Pancreas (tissue), 10 donors: ENCODE measurements around the gene GAD2. TPM values are rescaled to one million over a fixed set of nuclear protein-coding genes. Genes with fewer than 3 reads are reported as not detected.
A peak's percentile ranks its signal among the peaks of the same experiment; 100 is the strongest.

Experiments
- ATAC-seq, 4 donors: fragments of 200-7000 bp; cut with Tn5 transposase; one replicate each; pipeline versions ENCODE4 v1.8.0 to v1.9.1; 2020; ENCODE audit warnings: mild to moderate bottlenecking in 4 of 4, moderate library complexity in 4 of 4
- DNase-seq, 6 donors: peaks; one replicate each; pipeline ENCODE4 v3.0.0-alpha.2; 2020
- FAIRE-seq: peaks from 2 replicates; lab custom pipeline; 2012; peaks lifted over from hg19 to GRCh38; lab: Jason Lieb, UNC
- H3K27ac ChIP-seq, 4 donors: fragments of 200-600 bp; sonication (generic); 1 replicate in 3 of 4; 2 replicates in 1 of 4; pipeline versions ENCODE4 v1.5.0 to v1.8.0; 2020
- H3K27me3 ChIP-seq, 4 donors: fragments of 200-600 bp; one replicate each; pipeline ENCODE4 v1.8.0; 2021
- H3K36me3 ChIP-seq, 3 donors: fragments of 200-600 bp; sonication (generic) in 1 of 3; one replicate each; pipeline versions ENCODE4 v1.5.0 to v1.8.0; 2020 to 2021
- H3K4me1 ChIP-seq, 3 donors: fragments of 200-600 bp; one replicate each; pipeline ENCODE4 v1.8.0; 2021
- H3K4me3 ChIP-seq, 4 donors: fragments of 200-600 bp; sonication (generic) in 2 of 4; one replicate each; pipeline versions ENCODE4 v1.5.0 to v1.8.0; 2020 to 2021
- H3K9me3 ChIP-seq, 4 donors: fragments of 200-600 bp; one replicate each; pipeline ENCODE4 v1.8.0; 2021
- WGBS, 2 donors: extraction: QIAGEN DNeasy Blood & Tissue Kit; methylation state at CpG; one replicate each; pipeline ENCODE4 v1.1.7; 2013; 5-methylcytosine and 5-hydroxymethylcytosine counted together
- intact Hi-C, 3 donors: fragments of 100-400 bp; cut with DNase I; formaldehyde crosslinking; loops; one replicate each; pipeline versions ENCODE4 v1.11.1 to v1.14.2; 2022
- polyA plus RNA-seq, 2 donors: library from polyadenylated mRNA; stranded (reverse); fragments of 200-250 nt; gene quantifications; one replicate each; pipeline ENCODE4 v1.2.3, GENCODE V29; 2013
- total RNA-seq, 6 donors: library from RNA; stranded (reverse); fragmentation: NEBNext Ultra II Directional in 4 of 6; extraction: Animal tissue kit (Norgen Biotek cat#: 25700) in 4 of 6; gene quantifications; one replicate each; pipeline versions ENCODE4 v1.2.1 to v1.2.4, GENCODE V29; 2021 to 2023
- TF ChIP-seq, protein P1 (sequence below), 4 donors: fragments of 200-600 bp; sonication (generic) in 3 of 4; IDR thresholded peaks; one replicate each; pipeline versions ENCODE4 v1.5.0 to v1.8.0; 2021; ENCODE audit warnings: antibody characterized with exemption in 4 of 4
- donor health status: healthy with polysubstance abuse.
- donor health status: DM: no; HTN: no; CAD: no; lungs with moderate emphysema.
- donor health status: DM: no; HTN: no; CAD: no.
- donor health status: control.
- donor health status: control.
- donor health status: Bipolar disorder and iron deficiency.
- donor health status: DM: yes; HTN: yes; CAD: no.
- donor health status: DM: no; HTN: no; CAD: no.
- donor health status: DM: no; HTN: no; CAD: no.
- donor health status: DM: yes; HTN: yes; CAD: no.

The GAD2 gene
- total and polyA plus RNA-seq, 8 donors = 1.9 to 64.7 (median 8.6) TPM

DNA sequence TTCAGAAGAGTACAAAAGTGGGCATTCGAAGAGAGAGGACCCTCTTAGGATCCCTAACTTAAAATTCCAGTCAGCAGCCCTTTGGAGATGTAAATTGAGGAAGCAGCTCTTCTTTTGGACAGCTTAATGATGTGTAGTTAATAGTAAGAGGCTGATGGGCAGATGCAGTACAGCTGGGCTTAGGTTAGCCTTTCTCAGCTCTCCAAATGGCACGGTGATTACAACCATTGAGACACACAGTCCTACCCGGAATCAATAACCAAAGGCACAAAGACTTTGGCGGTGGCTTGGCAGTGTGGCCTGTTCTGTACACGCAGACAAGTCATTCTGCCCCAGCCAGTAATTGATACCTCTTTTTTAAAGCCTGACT lies 26.8 kb downstream of the GAD2 start:
- H3K4me3 ChIP-seq = no peak overlapping the region
- ATAC-seq (peak in 2 of 4 donors; percentile 37 to 50), FAIRE-seq (no peak), DNase-seq (no peak)
- no peaks in the 10 kb centered on the region for H3K36me3 ChIP-seq
- WGBS, 2 donors = 47 to 51% methylated on average over 5 of the region's 5 CpGs
- H3K27ac ChIP-seq = no peak overlapping the region
- H3K27me3 ChIP-seq = no peaks in the 10 kb centered on the region
- intact Hi-C loops = no loop called here
- TF ChIP-seq, protein P1, sequence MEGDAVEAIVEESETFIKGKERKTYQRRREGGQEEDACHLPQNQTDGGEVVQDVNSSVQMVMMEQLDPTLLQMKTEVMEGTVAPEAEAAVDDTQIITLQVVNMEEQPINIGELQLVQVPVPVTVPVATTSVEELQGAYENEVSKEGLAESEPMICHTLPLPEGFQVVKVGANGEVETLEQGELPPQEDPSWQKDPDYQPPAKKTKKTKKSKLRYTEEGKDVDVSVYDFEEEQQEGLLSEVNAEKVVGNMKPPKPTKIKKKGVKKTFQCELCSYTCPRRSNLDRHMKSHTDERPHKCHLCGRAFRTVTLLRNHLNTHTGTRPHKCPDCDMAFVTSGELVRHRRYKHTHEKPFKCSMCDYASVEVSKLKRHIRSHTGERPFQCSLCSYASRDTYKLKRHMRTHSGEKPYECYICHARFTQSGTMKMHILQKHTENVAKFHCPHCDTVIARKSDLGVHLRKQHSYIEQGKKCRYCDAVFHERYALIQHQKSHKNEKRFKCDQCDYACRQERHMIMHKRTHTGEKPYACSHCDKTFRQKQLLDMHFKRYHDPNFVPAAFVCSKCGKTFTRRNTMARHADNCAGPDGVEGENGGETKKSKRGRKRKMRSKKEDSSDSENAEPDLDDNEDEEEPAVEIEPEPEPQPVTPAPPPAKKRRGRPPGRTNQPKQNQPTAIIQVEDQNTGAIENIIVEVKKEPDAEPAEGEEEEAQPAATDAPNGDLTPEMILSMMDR (IDR thresholded peaks at IDR 0.05) = no peak
- no peaks in the 10 kb centered on the region for H3K9me3 ChIP-seq
- no peaks in the 10 kb centered on the region for H3K4me1 ChIP-seq

DNA sequence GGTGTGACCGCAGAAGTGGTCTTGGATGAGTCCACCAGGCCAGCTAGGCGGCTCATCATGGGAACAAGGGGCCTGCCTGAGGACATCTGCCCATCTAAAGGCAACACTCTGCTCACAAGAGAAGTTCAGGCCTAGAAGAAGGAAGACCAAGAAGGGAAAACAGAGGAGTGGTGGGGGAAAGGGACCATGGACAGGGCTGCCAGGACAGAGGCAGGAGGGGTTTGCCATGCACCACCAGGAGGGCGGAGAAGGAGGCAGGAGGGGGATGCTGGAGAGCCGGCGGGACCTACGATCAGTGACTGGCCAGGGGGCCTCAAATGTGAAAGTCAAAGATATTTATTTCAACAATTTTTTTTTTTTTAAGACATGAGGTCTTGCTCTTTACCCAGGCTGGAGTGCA lies 33.1 kb downstream of the GAD2 start:
- FAIRE-seq (no peak), DNase-seq (no peak), ATAC-seq (no peak)
- Histone ChIP-seq H3K36me3 (no peaks in the 10 kb centered on the region), H3K9me3 (no peaks in the 10 kb centered on the region), H3K4me3 (no peak overlapping the region), H3K27me3 (no peaks in the 10 kb centered on the region), H3K27ac (no peak overlapping the region), H3K4me1 (no peaks in the 10 kb centered on the region)
- WGBS, 2 donors = 78 to 79% methylated on average over 6 of the region's 6 CpGs
- TF ChIP-seq, protein P1 (IDR thresholded peaks at IDR 0.05) = no peak
- intact Hi-C loops = no loop called here

DNA sequence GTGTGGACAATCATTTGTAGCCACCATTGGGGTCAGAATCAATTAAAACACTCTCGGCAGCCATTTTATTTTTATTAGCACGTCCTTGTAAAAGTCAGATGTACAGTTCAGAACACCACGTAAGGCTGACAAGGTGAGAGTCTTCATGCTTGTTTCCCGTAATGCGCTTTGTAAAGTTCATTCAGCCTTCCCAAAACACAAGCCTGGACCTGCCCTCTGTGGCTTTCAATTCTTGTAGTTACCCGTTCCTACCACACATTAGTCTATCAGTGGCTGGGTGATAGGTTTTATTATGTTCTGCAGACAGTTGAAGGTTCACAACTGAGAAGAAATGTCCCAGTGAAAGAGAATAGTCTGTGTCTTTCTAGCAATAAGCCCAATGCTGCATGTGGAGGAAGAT lies 35.4 kb downstream of the GAD2 start:
- DNase-seq (no peak), ATAC-seq (no peak), FAIRE-seq (no peak)
- H3K27me3 ChIP-seq = no peaks in the 10 kb centered on the region
- intact Hi-C loops = no loop called here
- H3K4me1 ChIP-seq = no peaks in the 10 kb centered on the region
- no peaks in the 10 kb centered on the region for H3K36me3 ChIP-seq
- WGBS, 2 donors = 72 to 87% methylated on average over 6 of the region's 6 CpGs
- TF ChIP-seq, protein P1 (IDR thresholded peaks at IDR 0.05) = no peak
- H3K27ac ChIP-seq = no peak overlapping the region
- H3K9me3 ChIP-seq = no peaks in the 10 kb centered on the region
- H3K4me3 ChIP-seq = no peak overlapping the region

DNA sequence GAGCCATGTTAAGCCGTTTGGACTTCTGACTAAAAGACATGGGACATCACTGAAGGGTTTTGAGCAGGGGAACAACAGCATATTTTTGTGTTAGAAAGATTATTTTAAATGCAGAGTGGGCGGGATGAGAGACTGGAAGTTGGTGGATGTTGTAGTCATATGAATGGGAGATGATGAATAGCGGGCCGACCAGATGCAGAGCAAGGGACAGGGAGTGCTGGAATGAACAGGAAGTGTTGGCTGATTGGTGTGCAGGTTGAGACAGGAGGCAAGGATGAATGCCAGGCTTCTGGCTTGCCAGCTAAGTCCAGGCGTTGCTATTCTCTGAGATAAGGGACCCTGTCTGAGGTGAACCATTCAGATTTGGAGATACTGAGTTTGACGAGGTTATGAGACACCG lies 38.0 kb downstream of the GAD2 start:
- TF ChIP-seq, protein P1 (IDR thresholded peaks at IDR 0.05) = no peak
- ATAC-seq = no peak
- Histone ChIP-seq H3K36me3 (no peaks in the 10 kb centered on the region), H3K4me1 (no peaks in the 10 kb centered on the region), H3K4me3 (no peak overlapping the region), H3K9me3 (no peaks in the 10 kb centered on the region), H3K27me3 (no peaks in the 10 kb centered on the region), H3K27ac (no peak overlapping the region)
- no peak for DNase-seq
- intact Hi-C loops = no loop called here
- 61 to 66% methylated on average over 7 of the region's 7 CpGs for WGBS, 2 donors
- no peak for FAIRE-seq

DNA sequence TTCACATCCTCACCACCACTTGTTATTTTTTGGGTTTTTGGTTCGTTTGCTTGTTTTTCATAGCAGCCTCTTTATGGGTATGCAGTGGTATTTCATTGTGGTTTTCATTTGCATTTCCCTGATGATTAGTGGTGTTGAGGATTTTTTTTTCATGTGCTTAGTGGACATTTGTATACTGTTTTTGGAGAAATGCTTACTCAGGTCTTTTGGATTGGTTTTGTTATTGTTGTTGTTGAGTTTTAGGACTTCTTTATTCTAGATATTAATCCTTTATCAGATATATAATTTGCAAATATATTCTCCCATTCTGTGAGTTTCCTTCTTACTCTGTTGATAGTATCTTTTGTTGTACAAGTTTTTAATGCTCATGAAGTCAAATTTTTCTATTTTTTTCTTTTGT lies 42.8 kb downstream of the GAD2 start:
- H3K36me3 ChIP-seq = no peaks in the 10 kb centered on the region
- H3K27ac ChIP-seq = no peak overlapping the region
- intact Hi-C loops = no loop called here
- DNase-seq (no peak), FAIRE-seq (no peak), ATAC-seq (no peak)
- WGBS, 2 donors = 31 to 36% methylated on average over 1 of the region's 1 CpG
- no peaks in the 10 kb centered on the region for H3K4me1 ChIP-seq
- H3K9me3 ChIP-seq = no peaks in the 10 kb centered on the region
- TF ChIP-seq, protein P1 (IDR thresholded peaks at IDR 0.05) = no peak
- H3K27me3 ChIP-seq = peaks cover 0 to 4% (median 0%) of the 10 kb centered on the region in 4 donors
- H3K4me3 ChIP-seq = no peak overlapping the region
